Thymus (tissue), 14 donors: ENCODE measurements around the gene FRAS1. TPM values are rescaled to one million over a fixed set of nuclear protein-coding genes. Genes with fewer than 3 reads are reported as not detected.
"Not testable (repeated sequence)": the region's sequence is repeated elsewhere in the genome, so short reads cannot be mapped to it uniquely, and the experiment has no call there.

ENCODE experiments used
- DNase-seq, 9 donors: peaks; one replicate each; pipeline ENCODE4 v3.0.0-alpha.2; 2013; ENCODE audit warnings: low spot score in 9 of 9, low read depth in 6 of 9, missing footprints in 1 of 9
- H3K27ac ChIP-seq, 2 donors: one replicate each; pipeline ENCODE4 v1.5.1; 2013; ENCODE audit warnings: control low read depth in 1 of 2, low read depth in 1 of 2, low read length in 1 of 2, mild to moderate bottlenecking in 1 of 2, moderate library complexity in 1 of 2
- H3K27me3 ChIP-seq, 2 donors: one replicate each; pipeline ENCODE4 v1.5.1; 2013; ENCODE audit warnings: low read length in 1 of 2; ENCODE audit not compliant: control insufficient read depth in 2 of 2, insufficient read depth in 1 of 2
- H3K36me3 ChIP-seq, 2 donors: one replicate each; pipeline ENCODE4 v1.5.1; 2013; ENCODE audit warnings: low read length in 1 of 2, mild to moderate bottlenecking in 1 of 2, moderate library complexity in 1 of 2; ENCODE audit not compliant: control insufficient read depth in 2 of 2, insufficient read depth in 2 of 2
- H3K4me1 ChIP-seq, 2 donors: one replicate each; pipeline ENCODE4 v1.5.1; 2013; ENCODE audit warnings: low read length in 2 of 2; ENCODE audit not compliant: control insufficient read depth in 2 of 2, insufficient read depth in 2 of 2
- H3K4me3 ChIP-seq, 2 donors: one replicate each; pipeline ENCODE4 v1.5.1; 2013; ENCODE audit warnings: low read length in 2 of 2, control low read depth in 1 of 2, mild to moderate bottlenecking in 1 of 2
- H3K9me3 ChIP-seq, 2 donors: one replicate each; pipeline ENCODE4 v1.5.1; 2013; ENCODE audit warnings: low read length in 1 of 2, mild to moderate bottlenecking in 1 of 2; ENCODE audit not compliant: control insufficient read depth in 2 of 2, insufficient read depth in 1 of 2
- WGBS: extraction: QIAGEN DNeasy Blood & Tissue Kit; methylation state at CpG from one replicate; pipeline ENCODE4 v1.1.7; 2013; 5-methylcytosine and 5-hydroxymethylcytosine counted together
- long read RNA-seq, 10 donors: transcript quantifications; one replicate each; lab custom pipeline, GENCODE V29; 2026
- polyA plus RNA-seq: library from polyadenylated mRNA; stranded (reverse); fragments of 200-250 nt; gene quantifications from one replicate; pipeline ENCODE4 v1.2.3, GENCODE V29; 2013
- total RNA-seq: library from RNA; stranded (reverse); fragments of 120-200 nt; gene quantifications from one replicate; pipeline ENCODE4 v1.2.4, GENCODE V29; 2013
- donor health status: healthy.

Gene FRAS1
- total RNA-seq (1.6 TPM), polyA plus RNA-seq (1.0 TPM)
- long read RNA-seq, donor 1, result 0 reads
- long read RNA-seq, donor 2, result 0 reads
- long read RNA-seq, donor 3, result 0 reads
- long read RNA-seq, donor 4, result 0 reads
- long read RNA-seq, donor 5, partial matches to known transcripts, result 5 of 5 reads
- long read RNA-seq, donor 5, other reads (novel, unspliced or antisense), result 0 of 5 reads
- long read RNA-seq, donor 6, result 0 reads
- long read RNA-seq, donor 7, result 0 reads
- long read RNA-seq, donor 8, result 0 reads
- long read RNA-seq, donor 9, result 0 reads
- long read RNA-seq, donor 10, result 0 reads

GRCh38 chr4:78057135-78057599 is at the start of gene FRAS1:
FRAS1 (plus strand) TSS chr4:78057323; CDS start chr4:78058010, 687 bp downstream.
- H3K4me3 ChIP-seq, result peak within 1 kb of the TSS; percentile 44 to 54
- peaks cover 11 to 34% of the 10 kb centered on the region in 2 donors for H3K4me1 ChIP-seq
- peak in 4 of 9 donors; percentile 46 to 80 (median 51) for DNase-seq
- peaks cover 43 to 68% of the 10 kb centered on the region in 2 donors for H3K27me3 ChIP-seq
- H3K9me3 ChIP-seq, result peaks cover 3 to 5% of the 10 kb centered on the region in 2 donors
- H3K36me3 ChIP-seq, result no peaks in the 10 kb centered on the region
- peak within 1 kb of the TSS in 1 of 2 donors; percentile 25 for H3K27ac ChIP-seq
- under 1% methylated on average over 39 of the region's 39 CpGs for WGBS

- H3K27me3 ChIP-seq, DNase-seq, H3K4me3 ChIP-seq, H3K9me3 ChIP-seq, H3K36me3 ChIP-seq, H3K4me1 ChIP-seq, H3K27ac ChIP-seq: not testable (repeated sequence)
- WGBS, result 90% methylated on average over 5 of the region's 5 CpGs
Observed at GRCh38 chr4:78011003-78011402, 46.1 kb upstream of the FRAS1 start.

- Histone ChIP-seq H3K36me3 (no peaks in the 10 kb centered on the region), H3K27ac (peak overlapping the region in 1 of 2 donors; percentile 18), H3K4me3 (no peak overlapping the region), H3K4me1 (no peaks in the 10 kb centered on the region), H3K27me3 (no peaks in the 10 kb centered on the region), H3K9me3 (peaks cover 0 to 7% of the 10 kb centered on the region in 2 donors)
- no peak for DNase-seq
- WGBS, result 92% methylated on average over 10 of the region's 10 CpGs
Observed at GRCh38 chr4:78014889-78015886, 41.9 kb upstream of the FRAS1 start.

GRCh38 chr4:78018271-78019049 is 38.7 kb upstream of the FRAS1 start:
- Histone ChIP-seq H3K36me3 (no peaks in the 10 kb centered on the region), H3K4me3 (no peak overlapping the region), H3K4me1 (no peaks in the 10 kb centered on the region), H3K9me3 (no peaks in the 10 kb centered on the region), H3K27me3 (no peaks in the 10 kb centered on the region), H3K27ac (no peak overlapping the region)
- 95% methylated on average over 3 of the region's 3 CpGs for WGBS
- no peak for DNase-seq

- no peak overlapping the region for H3K27ac ChIP-seq
- H3K9me3 ChIP-seq, result no peaks in the 10 kb centered on the region
- no peak overlapping the region for H3K4me3 ChIP-seq
- no peaks in the 10 kb centered on the region for H3K4me1 ChIP-seq
- H3K27me3 ChIP-seq, result no peaks in the 10 kb centered on the region
- no peak for DNase-seq
- H3K36me3 ChIP-seq, result no peaks in the 10 kb centered on the region
Observed at GRCh38 chr4:78019414-78019813, 37.7 kb upstream of the FRAS1 start.

- 96% methylated on average over 4 of the region's 4 CpGs for WGBS
- no peaks in the 10 kb centered on the region for H3K36me3 ChIP-seq
- H3K4me3 ChIP-seq, result no peak overlapping the region
- H3K27ac ChIP-seq, result no peak overlapping the region
- H3K4me1 ChIP-seq, result no peaks in the 10 kb centered on the region
- no peak for DNase-seq
- no peaks in the 10 kb centered on the region for H3K9me3 ChIP-seq
- H3K27me3 ChIP-seq, result no peaks in the 10 kb centered on the region
Observed at GRCh38 chr4:78020677-78021076, 36.4 kb upstream of the FRAS1 start.

- no peak overlapping the region for H3K4me3 ChIP-seq
- no peaks in the 10 kb centered on the region for H3K9me3 ChIP-seq
- no peak for DNase-seq
- H3K27me3 ChIP-seq, result no peaks in the 10 kb centered on the region
- WGBS, result 94% methylated on average over 2 of the region's 2 CpGs
- H3K36me3 ChIP-seq, result no peaks in the 10 kb centered on the region
- H3K27ac ChIP-seq, result no peak overlapping the region
- no peaks in the 10 kb centered on the region for H3K4me1 ChIP-seq
Observed at GRCh38 chr4:78022517-78022916, 34.6 kb upstream of the FRAS1 start.

- DNase-seq, result no peak
- Histone ChIP-seq H3K27ac (no peak overlapping the region), H3K4me3 (no peak overlapping the region), H3K4me1 (no peaks in the 10 kb centered on the region), H3K27me3 (no peaks in the 10 kb centered on the region), H3K36me3 (no peaks in the 10 kb centered on the region), H3K9me3 (no peaks in the 10 kb centered on the region)
- WGBS, result 89% methylated on average over 1 of the region's 1 CpG
Observed at GRCh38 chr4:78024085-78024484, 33.0 kb upstream of the FRAS1 start.
